Peyer's patch (tissue), 4 donors: ENCODE data around the gene KRT9.

Experiments used
- CTCF ChIP-seq, 6 experiments: fragments of 450-650 bp in 4 of 6; fragments of 200-600 bp in 2 of 6; sonication (generic) in 1 of 6; IDR thresholded peaks; one replicate each; pipeline ENCODE4 v1.5.1; 2017 to 2019; ENCODE audit warnings: antibody characterized with exemption in 6 of 6, mild to moderate bottlenecking in 3 of 6, moderate library complexity in 1 of 6
- POLR2A ChIP-seq, 2 donors: fragments of 450-650 bp; IDR thresholded peaks; one replicate each; pipeline ENCODE4 v1.5.1; 2017; ENCODE audit warnings: antibody characterized with exemption in 2 of 2, mild to moderate bottlenecking in 2 of 2, moderate library complexity in 2 of 2

- TF ChIP-seq CTCF (IDR thresholded peaks at IDR 0.05) (no peak), POLR2A (IDR thresholded peaks at IDR 0.05) (no peak)
Measured at GRCh38 chr17:41580687-41581365, 9.0 kb upstream of the KRT9 start.
